GM21360 (cell line): Measurements from ENCODE around the gene KIF1A.

ENCODE experiments used
- ATAC-seq: cut with Tn5 transposase; IDR thresholded peaks from one replicate; pipeline ENCODE4 v1.9.1; 2021; ENCODE audit warnings: mild to moderate bottlenecking, moderate library complexity; ENCODE audit not compliant: unreplicated experiment

Gene KIF1A

GRCh38 chr2:240737958-240738357, 82.1 kb downstream of the KIF1A start:
- no peak for ATAC-seq

- no peak for ATAC-seq
Measured at GRCh38 chr2:240737512-240737911, 82.5 kb downstream of the KIF1A start.

GRCh38 chr2:240736281-240737250, 83.5 kb downstream of the KIF1A start:
- ATAC-seq, result no peak

GRCh38 chr2:240735476-240735875, 84.5 kb downstream of the KIF1A start:
- ATAC-seq, result no peak

- no peak for ATAC-seq
Measured at GRCh38 chr2:240734756-240735155, 85.3 kb downstream of the KIF1A start.

- no peak for ATAC-seq
Measured at GRCh38 chr2:240733803-240734495, 86.1 kb downstream of the KIF1A start.

- ATAC-seq, result no peak
Measured at GRCh38 chr2:240732911-240733622, 87.0 kb downstream of the KIF1A start.

- ATAC-seq, result no peak
Measured at GRCh38 chr2:240732184-240732583, 87.8 kb downstream of the KIF1A start.

GRCh38 chr2:240731178-240731545, 88.9 kb downstream of the KIF1A start:
- ATAC-seq, result no peak

GRCh38 chr2:240730501-240731177, 89.4 kb downstream of the KIF1A start:
- no peak for ATAC-seq

- no peak for ATAC-seq
Measured at GRCh38 chr2:240728827-240729226, 91.2 kb downstream of the KIF1A start.

GRCh38 chr2:240728361-240728760, 91.7 kb downstream of the KIF1A start:
- ATAC-seq, result no peak

- no peak for ATAC-seq
Measured at GRCh38 chr2:240727913-240728312, 92.1 kb downstream of the KIF1A start.

- no peak for ATAC-seq
Measured at GRCh38 chr2:240727439-240727838, 92.6 kb downstream of the KIF1A start.

- no peak for ATAC-seq
Measured at GRCh38 chr2:240726876-240727275, 93.1 kb downstream of the KIF1A start.

- ATAC-seq, result no peak
Measured at GRCh38 chr2:240725671-240726070, 94.3 kb downstream of the KIF1A start.

GRCh38 chr2:240725266-240725665, 94.8 kb downstream of the KIF1A start:
- ATAC-seq, result no peak

- no peak for ATAC-seq
Measured at GRCh38 chr2:240724431-240724830, 95.6 kb downstream of the KIF1A start.

- no peak for ATAC-seq
Measured at GRCh38 chr2:240723851-240724250, 96.2 kb downstream of the KIF1A start.

GRCh38 chr2:240722796-240723735, 97.0 kb downstream of the KIF1A start:
- ATAC-seq, result no peak
